ENCODE data around the gene PRM1. TPM values are rescaled to one million over a fixed set of nuclear protein-coding genes. Genes with fewer than 3 reads are reported as not detected.

Gene PRM1
- total RNA-seq, 1 experiment from 2014 or later: not detected

DNA sequence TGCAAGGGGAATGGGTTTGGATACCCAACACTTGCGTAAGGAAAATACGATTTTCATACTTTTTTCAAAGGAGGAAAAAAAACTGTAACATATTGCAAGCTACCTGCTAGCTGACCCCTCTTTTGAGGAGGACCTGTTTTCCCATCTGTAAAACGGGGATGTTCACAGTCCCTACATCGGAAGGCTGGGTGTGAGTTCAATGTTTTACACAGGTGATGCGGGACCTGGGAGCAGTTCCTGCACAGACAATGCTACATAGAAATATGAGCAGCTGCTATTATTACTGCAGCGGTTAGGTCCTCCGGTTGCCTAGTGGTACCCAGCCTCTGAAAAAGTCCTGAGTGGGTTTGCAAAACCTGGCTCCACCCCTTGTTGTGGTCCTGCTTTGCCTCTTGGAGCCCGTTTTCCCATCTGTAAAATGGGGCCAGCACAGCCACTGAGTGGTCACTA lies 28.6 kb downstream of the PRM1 start:
- Histone ChIP-seq H3K18ac (ENCODE audit: insufficient read length, low read depth, low read length) (no peak overlapping the region), H2AK5ac (ENCODE audit: insufficient read length, low read length) (no peak overlapping the region), H3T11ph (ENCODE audit: low read length) (no peak overlapping the region), H3K56ac (ENCODE audit: insufficient read length, low read depth, low read length) (no peak overlapping the region), H3K4ac (ENCODE audit: low read depth, low read length) (no peak overlapping the region), H3K79me1 (ENCODE audit: insufficient read depth, low read depth, low read length, poor library complexity, severe bottlenecking) (no peaks in the 10 kb centered on the region), H3K14ac (ENCODE audit: insufficient read depth, low read length) (no peak overlapping the region), H3K23ac (ENCODE audit: insufficient read length, low read depth, low read length) (no peak overlapping the region), H4K5ac (ENCODE audit: insufficient read length, low read depth, low read length) (no peak overlapping the region), H4K91ac (ENCODE audit: insufficient read length, low read depth, low read length) (no peak overlapping the region), H2BK15ac (ENCODE audit: low read depth, low read length) (no peak overlapping the region), H3K4me2 (ENCODE audit: insufficient read depth, insufficient read length, low read length) (peak overlapping the region; percentile 33), H3K23me2 (ENCODE audit: insufficient read length, low read depth, low read length, poor library complexity, severe bottlenecking) (peaks cover 9% of the 10 kb centered on the region), H2BK12ac (ENCODE audit: insufficient read length, low read depth, low read length) (no peak overlapping the region), H2BK120ac (ENCODE audit: low read depth, low read length, poor library complexity, severe bottlenecking) (no peak overlapping the region), H3K79me2 (ENCODE audit: insufficient read depth, low read length) (peaks cover 10% of the 10 kb centered on the region; the same call in 1 of the 2 replicates), H3K4me1 (ENCODE audit: insufficient read depth, low read length) (no peaks in the 10 kb centered on the region), H3K27me3 (ENCODE audit: insufficient read depth, low read length) (no peaks in the 10 kb centered on the region), H2BK20ac (ENCODE audit: low read depth, low read length, poor library complexity, severe bottlenecking) (no peak overlapping the region), H4K8ac (replicated peaks; ENCODE audit: insufficient read length, low read depth, low read length) (no peak overlapping the region), H3K9me3 (ENCODE audit: control insufficient read depth, low read depth, low read length) (no peaks in the 10 kb centered on the region), H3K9ac (ENCODE audit: extremely low read depth, insufficient read length, low read length) (no peak overlapping the region), H4K20me1 (ENCODE audit: control insufficient read depth, insufficient read depth, insufficient read length) (peaks cover 6% of the 10 kb centered on the region), H2BK5ac (ENCODE audit: insufficient read length, low read length) (no peak overlapping the region), H3K27ac (ENCODE audit: insufficient read length, low read depth, low read length) (no peak overlapping the region), H2AFZ (ENCODE audit: low read length) (no peak overlapping the region)
- Mint-ChIP-seq H3K27me3 (ENCODE audit: low read depth) (no peaks in the 10 kb centered on the region), H3K36me3 (ENCODE audit: insufficient read depth in 1 of 3, low read depth in 3 of 3) (peaks cover 5 to 13% (median 8%) of the 10 kb centered on the region in 3 experiments; a peak in 6 of 7 replicates), H3K9me3 (no peaks in the 10 kb centered on the region), H3K27ac (peak overlapping the region in 1 of 3 experiments; percentile 11; a peak in 1 of 7 replicates), H3K4me1 (peaks cover 24 to 25% of the 10 kb centered on the region in 2 experiments), H3K4me3 (peak overlapping the region in 1 of 2 experiments; percentile 27; a peak in 2 of 5 replicates)
- WGBS (ENCODE audit: extremely low coverage, insufficient read length, low lambda C conversion rate): no CpG with 5 or more reads among the region's 8 CpGs
- TF ChIP-seq, protein P1, sequence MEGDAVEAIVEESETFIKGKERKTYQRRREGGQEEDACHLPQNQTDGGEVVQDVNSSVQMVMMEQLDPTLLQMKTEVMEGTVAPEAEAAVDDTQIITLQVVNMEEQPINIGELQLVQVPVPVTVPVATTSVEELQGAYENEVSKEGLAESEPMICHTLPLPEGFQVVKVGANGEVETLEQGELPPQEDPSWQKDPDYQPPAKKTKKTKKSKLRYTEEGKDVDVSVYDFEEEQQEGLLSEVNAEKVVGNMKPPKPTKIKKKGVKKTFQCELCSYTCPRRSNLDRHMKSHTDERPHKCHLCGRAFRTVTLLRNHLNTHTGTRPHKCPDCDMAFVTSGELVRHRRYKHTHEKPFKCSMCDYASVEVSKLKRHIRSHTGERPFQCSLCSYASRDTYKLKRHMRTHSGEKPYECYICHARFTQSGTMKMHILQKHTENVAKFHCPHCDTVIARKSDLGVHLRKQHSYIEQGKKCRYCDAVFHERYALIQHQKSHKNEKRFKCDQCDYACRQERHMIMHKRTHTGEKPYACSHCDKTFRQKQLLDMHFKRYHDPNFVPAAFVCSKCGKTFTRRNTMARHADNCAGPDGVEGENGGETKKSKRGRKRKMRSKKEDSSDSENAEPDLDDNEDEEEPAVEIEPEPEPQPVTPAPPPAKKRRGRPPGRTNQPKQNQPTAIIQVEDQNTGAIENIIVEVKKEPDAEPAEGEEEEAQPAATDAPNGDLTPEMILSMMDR (conservative IDR thresholded peaks at IDR 0.05): no peak
- DNase-seq: no peak

Measured in H9 (cell line).